Ovary (tissue), 9 donors: ENCODE measurements around the gene CCDC61. TPM values are rescaled to one million over a fixed set of nuclear protein-coding genes. Genes with fewer than 3 reads are reported as not detected.

ENCODE experiments used
- DNase-seq, 5 donors: peaks; one replicate each; pipeline ENCODE4 v3.0.0-alpha.2; 2019 to 2020
- H3K27ac ChIP-seq, 2 donors: fragments of 200-600 bp; one replicate each; pipeline versions ENCODE4 v1.5.1 to v1.8.0; 2019 to 2022
- H3K27me3 ChIP-seq: fragments of 200-600 bp; one replicate; pipeline ENCODE4 v1.8.0; 2022
- H3K36me3 ChIP-seq: fragments of 200-600 bp; sonication (generic); one replicate; pipeline ENCODE4 v1.5.1; 2019
- H3K4me1 ChIP-seq: one replicate; pipeline ENCODE4 v1.8.1; 2013; ENCODE audit warnings: mild to moderate bottlenecking, moderate library complexity; ENCODE audit not compliant: insufficient read depth
- H3K4me3 ChIP-seq: fragments of 200-600 bp; sonication (generic); one replicate; pipeline ENCODE4 v1.5.1; 2017
- H3K9me3 ChIP-seq, 2 donors: fragments of 200-600 bp in 1 of 2; sonication (generic) in 1 of 2; one replicate each; pipeline versions ENCODE4 v1.5.1 to v1.8.1; 2013 to 2019; ENCODE audit warnings: mild to moderate bottlenecking in 1 of 2, moderate library complexity in 1 of 2
- CTCF ChIP-seq, 3 donors: fragments of 450-650 bp in 2 of 3; fragments of 200-600 bp in 1 of 3; IDR thresholded peaks; one replicate each; pipeline versions ENCODE4 v1.5.1 to v1.8.0; 2016 to 2022; ENCODE audit warnings: antibody characterized with exemption in 3 of 3, mild to moderate bottlenecking in 1 of 3
- EP300 ChIP-seq: sonication (generic); formaldehyde crosslinking; IDR thresholded peaks from one replicate; pipeline ENCODE4 v1.6.1; 2017; ENCODE audit warnings: antibody characterized with exemption
- POLR2A ChIP-seq: fragments of 450-650 bp; IDR thresholded peaks from one replicate; pipeline ENCODE4 v1.6.1; 2017; ENCODE audit warnings: antibody characterized with exemption, mild to moderate bottlenecking, moderate library complexity
- WGBS, 3 donors: extraction: QIAGEN DNeasy Blood & Tissue Kit in 1 of 3; methylation state at CpG; one replicate each; pipeline versions ENCODE4 v1.1.5 to v1.1.7; 2013 to 2017; 5-methylcytosine and 5-hydroxymethylcytosine counted together
- intact Hi-C, 4 donors: fragments of 100-400 bp; cut with DNase I; formaldehyde crosslinking; loops; one replicate each; pipeline versions ENCODE4 v1.11.0 to v1.15.1; 2022 to 2023
- microRNA counts: library from miRNA; unstranded; fragments of <30 nt; microRNA quantifications from one replicate; lab custom pipeline; 2016
- microRNA-seq, 3 donors: library from miRNA; unstranded; fragments of <30 nt; microRNA quantifications; one replicate each; pipeline versions ENCODE4 to v1.2.0, GENCODE V29; 2019 to 2020
- polyA plus RNA-seq, 2 donors: library from polyadenylated mRNA; stranded (reverse); fragments of 200-250 nt in 1 of 2; fragments of 350-450 nt in 1 of 2; fragmentation: Illumina TruSeq in 1 of 2; extraction: RNeasy Lipid Tissue Mini Kit (QIAGEN cat#74804) in 1 of 2; gene quantifications; one replicate each; pipeline ENCODE4 v1.2.3, GENCODE V29; 2013 to 2014
- small RNA-seq: library from RNA; depleted of rRNA; stranded (forward); fragments of <200 nt; gene quantifications from one replicate; pipeline ENCODE3, GENCODE V24; 2016
- total RNA-seq, 7 donors: library from RNA; depleted of rRNA in 2 of 7; stranded (reverse); fragments of >200 nt in 2 of 7; fragmentation: NEBNext Ultra II Directional in 3 of 7; extraction: Animal tissue kit (Norgen Biotek cat#: 25700) in 3 of 7; gene quantifications; one replicate each; pipeline versions ENCODE4 v1.1.0 to v1.2.4, GENCODE V29; 2016 to 2023
- donor health status: DM: no; HTN: no; CAD: no; lungs with moderate emphysema.
- donor health status: DM: no; HTN: no; CAD: no.
- donor health status: Bipolar disorder and iron deficiency.
- donor health status: DM: yes; HTN: yes; CAD: no.
- donor health status: DM: no; HTN: no; CAD: no.
- donor health status: DM: yes; HTN: yes; CAD: no.

CCDC61 gene
- total and polyA plus RNA-seq, 9 donors: 2.7 to 19.6 (median 14.9) TPM

DNA sequence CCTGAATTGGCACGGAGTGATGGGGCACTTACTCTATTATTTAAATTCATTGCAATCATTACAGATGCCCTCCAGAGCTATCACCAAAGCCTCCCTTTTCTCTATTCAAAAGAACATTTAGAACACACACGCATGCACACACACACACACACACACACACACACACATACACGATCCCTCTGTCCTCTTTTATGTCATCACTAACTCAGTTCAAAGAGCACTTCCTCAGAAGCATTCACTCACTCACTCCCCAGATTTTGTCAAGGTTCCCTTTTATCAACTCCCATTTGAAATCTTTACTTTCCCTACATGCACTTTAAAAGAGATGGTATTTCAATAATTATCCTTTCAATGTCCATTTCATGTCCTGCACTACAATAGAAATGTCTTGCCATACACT, 67.9 kb downstream of the CCDC61 start:
- Histone ChIP-seq H3K27ac (no peak overlapping the region), H3K4me1 (no peaks in the 10 kb centered on the region), H3K4me3 (no peak overlapping the region), H3K9me3 (peaks cover 0 to 3% of the 10 kb centered on the region in 2 donors), H3K27me3 (no peaks in the 10 kb centered on the region), H3K36me3 (no peaks in the 10 kb centered on the region)
- WGBS, 3 donors: 48 to 65% (median 56%) methylated on average over 3 of the region's 3 CpGs
- TF ChIP-seq EP300: no peak
- TF ChIP-seq CTCF (IDR thresholded peaks at IDR 0.05): no peak
- TF ChIP-seq POLR2A: no peak
- intact Hi-C loops: no loop called here
- no peak for DNase-seq

- no peak for TF ChIP-seq POLR2A
- no peak for TF ChIP-seq CTCF (IDR thresholded peaks at IDR 0.05)
- no peak for TF ChIP-seq EP300
- Histone ChIP-seq H3K4me3 (no peak overlapping the region), H3K27me3 (no peaks in the 10 kb centered on the region), H3K27ac (no peak overlapping the region), H3K36me3 (no peaks in the 10 kb centered on the region), H3K4me1 (no peaks in the 10 kb centered on the region), H3K9me3 (peaks cover 0 to 3% of the 10 kb centered on the region in 2 donors)
- 57 to 72% (median 63%) methylated on average over 7 of the region's 7 CpGs for whole genome bisulfite sequencing, 3 donors
- DNase-seq: no peak
- intact Hi-C loops: no loop called here
Observed at GRCh38 chr19:46065486-46066071, 70.3 kb downstream of the CCDC61 start.

- TF ChIP-seq EP300 (no peak), CTCF (IDR thresholded peaks at IDR 0.05) (no peak), POLR2A (no peak)
- H3K4me3 ChIP-seq: no peak overlapping the region
- H3K4me1 ChIP-seq: no peaks in the 10 kb centered on the region
- no peak for DNase-seq
- H3K27ac ChIP-seq: no peak overlapping the region
- peaks cover 0 to 3% of the 10 kb centered on the region in 2 donors for H3K9me3 ChIP-seq
- H3K36me3 ChIP-seq: no peaks in the 10 kb centered on the region
- no peaks in the 10 kb centered on the region for H3K27me3 ChIP-seq
- 58 to 84% (median 81%) methylated on average over 1 of the region's 1 CpG for WGBS, 3 donors
- intact Hi-C loops: no loop called here
Observed at GRCh38 chr19:46066471-46066870, 71.2 kb downstream of the CCDC61 start.

- intact Hi-C loops: no loop called here
- Histone ChIP-seq H3K4me1 (no peaks in the 10 kb centered on the region), H3K9me3 (no peaks in the 10 kb centered on the region), H3K4me3 (no peak overlapping the region), H3K27me3 (no peaks in the 10 kb centered on the region), H3K36me3 (no peaks in the 10 kb centered on the region), H3K27ac (no peak overlapping the region)
- 85 to 95% (median 89%) methylated on average over 1 of the region's 1 CpG for WGBS, 3 donors
- DNase-seq: no peak
- no peak for TF ChIP-seq EP300
- TF ChIP-seq CTCF (IDR thresholded peaks at IDR 0.05): no peak
- no peak for TF ChIP-seq POLR2A
Observed at GRCh38 chr19:46067691-46068090, 72.4 kb downstream of the CCDC61 start.

MicroRNAs within 50 kb of the gene (microRNA counts, 767-probe panel; counts per million panel counts)
- 530 counts per million, percentile 78 among the panel's probes with 10 or more counts for microRNA hsa-miR-769-3p (lab: Ali Mortazavi, UCI)
- microRNA hsa-miR-769-5p (lab: Ali Mortazavi, UCI): 530 counts per million, percentile 78 among the panel's probes with 10 or more counts

Small RNAs within 50 kb of the gene (microRNA-seq; reads per million reads assigned to microRNA genes)
- 70.0 to 120 (median 97.3) reads per million in 3 donors for gene MIR769

Small RNAs within 50 kb of the gene (small RNA-seq; reads per million reads assigned to genes)
- gene MIR769: 22.5 reads per million, percentile 87 among the genes with 10 or more reads in this experiment

Other genes with a start within 250 kb of the CCDC61 start
- gene SIX5, start 226.2 kb upstream of the CCDC61 start, total RNA-seq: 10 to 100 TPM; 21.0 to 64.4 (median 44.4) TPM
- gene SIX5, start 226.2 kb upstream of the CCDC61 start, polyA plus RNA-seq: 10 to 100 TPM in 1 of 2 donors, 1 to 10 TPM in 1; 5.4 to 43.5 TPM
- 100 to 1,000 TPM in 2 of 7 donors, 10 to 100 TPM in 5; 21.0 to 105 (median 62.5) TPM for gene DMPK, start 213.0 kb upstream of the CCDC61 start, total RNA-seq
- gene DMPK, start 213.0 kb upstream of the CCDC61 start, polyA plus RNA-seq: 10 to 100 TPM; 24.3 to 56.7 TPM
- 10 to 100 TPM; 28.4 to 85.4 (median 61.1) TPM for gene DMWD, start 202.6 kb upstream of the CCDC61 start, total RNA-seq
- 10 to 100 TPM; 11.4 to 33.9 TPM for gene DMWD, start 202.6 kb upstream of the CCDC61 start, polyA plus RNA-seq
- under 1 TPM in 2 of 7 donors, not detected in 5; 0.13 to 0.15 TPM for gene RSPH6A, start 180.2 kb upstream of the CCDC61 start, total RNA-seq
- gene RSPH6A, start 180.2 kb upstream of the CCDC61 start, polyA plus RNA-seq: not detected
- 10 to 100 TPM; 24.8 to 61.9 (median 52.2) TPM for gene SYMPK, start 132.3 kb upstream of the CCDC61 start, total RNA-seq
- 10 to 100 TPM; 37.7 to 41.9 TPM for gene SYMPK, start 132.3 kb upstream of the CCDC61 start, polyA plus RNA-seq
- gene FOXA3, start 131.1 kb upstream of the CCDC61 start, total RNA-seq: under 1 TPM in 1 of 7 donors, not detected in 6; 0.26 TPM
- under 1 TPM in 1 of 2 donors, not detected in 1; 0.04 TPM for gene FOXA3, start 131.1 kb upstream of the CCDC61 start, polyA plus RNA-seq
- 10 to 100 TPM; 30.4 to 59.4 (median 41.4) TPM for gene IRF2BP1, start 109.3 kb upstream of the CCDC61 start, total RNA-seq
- 10 to 100 TPM in 1 of 2 donors, 1 to 10 TPM in 1; 2.7 to 29.5 TPM for gene IRF2BP1, start 109.3 kb upstream of the CCDC61 start, polyA plus RNA-seq
- gene MYPOP, start 92.9 kb upstream of the CCDC61 start, total RNA-seq: 1 to 10 TPM; 3.0 to 9.1 (median 7.0) TPM
- gene MYPOP, start 92.9 kb upstream of the CCDC61 start, polyA plus RNA-seq: 1 to 10 TPM; 4.2 to 4.4 TPM
- gene NANOS2, start 80.7 kb upstream of the CCDC61 start, total RNA-seq: not detected
- gene NANOS2, start 80.7 kb upstream of the CCDC61 start, polyA plus RNA-seq: not detected
- 1 to 10 TPM in 5 of 7 donors, under 1 TPM in 2; 0.23 to 4.8 (median 2.2) TPM for gene NOVA2, start 21.6 kb upstream of the CCDC61 start, total RNA-seq
- gene NOVA2, start 21.6 kb upstream of the CCDC61 start, polyA plus RNA-seq: 1 to 10 TPM; 1.5 to 3.5 TPM
- gene PGLYRP1, start 27.6 kb downstream of the CCDC61 start, total RNA-seq: not detected
- not detected for gene PGLYRP1, start 27.6 kb downstream of the CCDC61 start, polyA plus RNA-seq
- gene IGFL4, start 45.5 kb downstream of the CCDC61 start, total RNA-seq: not detected
- not detected for gene IGFL4, start 45.5 kb downstream of the CCDC61 start, polyA plus RNA-seq
- not detected for gene IGFL3, start 129.2 kb downstream of the CCDC61 start, total RNA-seq
- gene IGFL3, start 129.2 kb downstream of the CCDC61 start, polyA plus RNA-seq: not detected
- gene IGFL2, start 152.8 kb downstream of the CCDC61 start, total RNA-seq: under 1 TPM in 2 of 7 donors, not detected in 5; 0.23 to 0.27 TPM
- gene IGFL2, start 152.8 kb downstream of the CCDC61 start, polyA plus RNA-seq: not detected
- not detected for gene IGFL1, start 234.3 kb downstream of the CCDC61 start, total RNA-seq
- not detected for gene IGFL1, start 234.3 kb downstream of the CCDC61 start, polyA plus RNA-seq